Measurements from ENCODE around the gene CDH4.

CDH4 gene

DNA sequence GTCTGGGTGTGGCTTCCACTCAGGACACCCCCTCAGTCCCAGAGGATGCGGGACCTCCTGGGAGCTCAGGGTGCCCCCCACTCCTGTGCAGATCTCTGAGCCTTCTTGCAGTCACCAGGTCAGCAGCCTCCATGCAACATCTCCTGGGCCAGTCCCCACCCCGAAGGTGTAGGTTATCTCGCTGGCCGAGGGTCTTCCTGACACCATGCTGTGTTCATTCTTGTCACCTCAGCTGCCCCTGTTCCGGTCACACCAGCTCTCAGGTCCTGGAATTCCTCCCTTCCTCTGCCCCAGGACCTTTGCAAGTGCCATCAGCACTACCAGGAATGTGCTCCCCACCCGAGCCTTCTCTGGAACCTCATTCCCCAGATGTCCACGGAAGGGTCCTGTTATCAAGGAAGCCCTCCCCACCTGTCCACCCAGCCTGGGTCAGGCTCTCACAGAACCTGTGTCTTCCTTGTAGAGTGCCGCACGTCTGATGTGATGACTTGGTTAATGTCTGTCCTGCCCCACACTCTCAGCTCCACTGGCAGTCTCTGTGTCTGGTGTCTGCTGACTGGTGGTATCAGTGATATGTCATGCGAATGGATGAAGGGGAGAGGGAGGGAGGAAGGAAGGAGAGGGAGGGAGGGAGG lies 484.1 kb downstream of the CDH4 start:
- no peak for DNase-seq (ENCODE audit: low spot score)

DNA sequence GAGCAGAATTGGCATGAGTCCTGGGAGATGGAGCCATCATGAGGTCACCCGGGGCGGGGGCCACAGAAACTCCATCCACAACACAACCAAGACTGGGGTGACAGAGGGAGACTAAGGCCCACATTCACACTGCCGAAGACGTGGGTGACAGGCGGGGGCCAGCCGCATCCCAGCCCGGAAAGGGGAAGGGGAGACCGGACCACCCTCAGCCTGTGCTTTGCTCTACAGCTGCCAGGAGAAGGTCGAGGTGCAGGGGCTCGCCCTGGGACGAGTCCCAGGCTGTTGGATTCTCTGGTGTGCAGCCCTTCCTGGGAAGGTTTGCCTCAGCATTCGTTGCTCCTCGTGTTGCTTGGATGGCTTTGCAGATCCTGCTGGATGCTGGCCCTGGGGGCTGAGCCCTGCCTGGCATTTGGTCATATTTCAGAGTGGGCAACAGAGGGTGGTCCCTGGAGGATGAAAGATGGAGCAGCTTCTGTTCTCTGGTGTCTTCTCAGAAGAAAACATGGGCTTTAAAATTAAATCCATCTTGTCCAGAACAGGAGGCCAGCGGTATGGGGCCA lies 484.8 kb downstream of the CDH4 start:
- no peak for DNase-seq (ENCODE audit: low spot score)

DNA sequence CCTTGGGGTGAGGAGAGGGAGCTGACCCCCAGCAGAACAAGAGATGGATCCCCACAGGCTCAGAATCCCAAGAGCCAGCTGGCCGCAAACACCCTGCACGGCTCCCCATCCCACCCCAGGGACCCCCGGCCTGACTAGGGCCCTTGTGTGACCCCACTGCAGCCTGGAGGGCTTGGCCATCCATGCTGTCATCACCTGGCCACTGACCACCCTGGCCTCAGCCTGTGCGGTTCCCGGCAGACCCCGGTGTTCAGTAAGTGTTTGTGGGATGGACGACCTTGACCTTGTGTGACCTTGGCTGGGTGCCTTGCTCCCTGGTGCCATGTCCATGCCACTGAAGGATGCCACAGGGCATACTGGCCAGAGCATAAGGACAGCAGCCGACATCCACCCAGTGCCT lies 485.3 kb downstream of the CDH4 start:
- DNase-seq (ENCODE audit: low spot score), result no peak

DNA sequence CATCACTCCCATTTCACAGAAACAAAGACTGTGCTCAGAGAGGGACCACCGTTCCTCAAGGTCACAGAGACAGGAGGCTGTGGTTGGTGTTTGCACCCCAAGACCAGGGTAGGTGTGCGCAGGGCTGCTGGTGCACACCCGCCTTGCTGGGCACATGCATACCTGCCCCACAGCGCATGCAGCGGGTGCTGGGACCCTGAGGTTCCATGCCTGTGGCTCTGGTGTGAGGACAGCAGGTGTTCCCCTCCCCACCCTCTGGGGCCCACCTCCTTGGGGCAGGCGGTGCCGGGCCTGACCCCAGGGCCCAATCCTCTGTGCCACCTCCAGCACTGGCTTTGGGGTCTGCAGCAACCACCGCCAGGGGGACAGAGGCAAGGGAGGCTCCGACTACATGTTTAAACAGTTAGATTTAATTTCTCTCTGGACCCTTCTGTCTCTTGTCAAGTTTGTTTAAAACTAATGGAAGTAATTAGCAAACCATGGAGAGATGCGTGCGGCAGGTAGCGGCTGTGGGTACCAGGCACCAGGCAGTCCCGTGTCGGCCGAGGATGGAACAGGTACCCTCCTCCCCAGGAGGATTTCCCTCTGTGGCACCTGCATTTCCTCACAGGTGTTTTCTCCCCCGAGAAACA lies 485.9 kb downstream of the CDH4 start:
- DNase-seq (ENCODE audit: low spot score), result no peak

DNA sequence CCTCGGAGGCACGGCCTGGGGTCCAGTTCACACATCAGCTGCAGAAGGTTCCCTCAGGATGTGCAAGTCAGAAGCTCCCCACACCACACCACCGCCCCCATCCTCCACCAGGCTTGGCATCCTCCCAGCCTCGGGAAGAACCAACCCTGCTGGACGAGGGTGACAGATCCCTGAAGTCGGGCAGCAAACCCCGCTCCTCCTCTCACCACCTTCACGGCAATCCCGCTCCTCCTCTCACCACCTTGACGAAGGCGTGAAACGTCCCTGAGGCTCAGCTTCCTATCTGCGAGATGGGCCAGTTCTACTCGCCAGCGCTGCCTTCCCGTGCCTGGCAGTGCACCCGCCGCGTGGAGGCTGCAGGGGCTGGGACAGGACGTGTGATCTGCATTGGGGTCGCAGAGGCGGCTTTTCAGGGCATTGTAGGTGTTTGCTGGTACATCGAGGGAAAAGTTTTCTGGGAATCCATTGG lies 486.6 kb downstream of the CDH4 start:
- no peak for DNase-seq (ENCODE audit: low spot score)

DNA sequence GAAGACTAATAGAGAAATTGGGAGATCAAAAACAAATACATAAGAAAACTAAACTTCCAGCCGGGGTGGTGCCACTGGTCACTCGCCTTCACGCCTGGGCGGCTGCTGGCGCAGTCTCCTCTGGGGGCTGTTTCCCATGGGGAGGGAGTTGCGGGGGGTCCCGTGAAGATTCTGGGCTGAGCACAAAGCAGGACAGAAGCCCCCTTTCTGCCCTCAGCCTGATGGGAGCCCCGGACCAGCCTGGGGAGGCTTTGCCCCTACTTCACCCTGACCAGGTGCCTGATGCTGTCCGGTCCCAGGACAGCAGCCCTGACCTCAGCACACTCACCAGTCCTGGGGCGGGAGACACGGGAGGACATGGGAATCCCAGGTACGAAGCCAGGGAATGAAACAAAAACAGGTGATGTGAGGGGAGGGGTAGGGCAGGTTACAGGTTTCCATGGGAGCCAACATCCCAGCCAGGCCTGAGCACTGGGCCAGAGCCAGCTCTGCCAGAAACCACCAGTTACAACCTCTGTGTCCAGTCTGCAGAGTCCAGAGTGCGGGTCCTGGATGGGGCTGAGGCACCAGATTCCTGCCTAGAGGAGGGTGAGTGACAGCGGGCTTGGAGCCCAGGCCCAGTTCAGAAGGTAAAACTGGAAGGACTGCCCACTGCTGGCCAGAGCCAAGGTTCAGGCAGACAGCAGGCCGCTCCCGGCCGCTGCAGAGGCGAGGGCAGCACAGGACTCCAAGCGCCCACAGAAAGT lies 487.2 kb downstream of the CDH4 start:
- DNase-seq (ENCODE audit: low spot score), result no peak

DNA sequence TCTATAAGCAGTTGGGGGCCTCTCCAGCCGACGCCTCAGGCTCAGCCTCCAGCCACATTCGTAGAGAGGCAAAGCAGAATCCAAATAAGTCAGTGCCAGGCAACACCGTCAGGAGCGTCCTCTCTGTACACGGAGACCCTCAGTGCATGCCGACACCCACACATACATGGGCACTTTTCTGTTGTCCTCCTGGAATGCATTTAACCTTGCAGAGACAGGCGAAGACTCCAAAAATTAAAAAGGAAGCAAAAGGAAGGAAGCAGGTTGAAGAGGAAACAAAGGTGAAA lies 487.7 kb downstream of the CDH4 start:
- DNase-seq (ENCODE audit: low spot score), result no peak

DNA sequence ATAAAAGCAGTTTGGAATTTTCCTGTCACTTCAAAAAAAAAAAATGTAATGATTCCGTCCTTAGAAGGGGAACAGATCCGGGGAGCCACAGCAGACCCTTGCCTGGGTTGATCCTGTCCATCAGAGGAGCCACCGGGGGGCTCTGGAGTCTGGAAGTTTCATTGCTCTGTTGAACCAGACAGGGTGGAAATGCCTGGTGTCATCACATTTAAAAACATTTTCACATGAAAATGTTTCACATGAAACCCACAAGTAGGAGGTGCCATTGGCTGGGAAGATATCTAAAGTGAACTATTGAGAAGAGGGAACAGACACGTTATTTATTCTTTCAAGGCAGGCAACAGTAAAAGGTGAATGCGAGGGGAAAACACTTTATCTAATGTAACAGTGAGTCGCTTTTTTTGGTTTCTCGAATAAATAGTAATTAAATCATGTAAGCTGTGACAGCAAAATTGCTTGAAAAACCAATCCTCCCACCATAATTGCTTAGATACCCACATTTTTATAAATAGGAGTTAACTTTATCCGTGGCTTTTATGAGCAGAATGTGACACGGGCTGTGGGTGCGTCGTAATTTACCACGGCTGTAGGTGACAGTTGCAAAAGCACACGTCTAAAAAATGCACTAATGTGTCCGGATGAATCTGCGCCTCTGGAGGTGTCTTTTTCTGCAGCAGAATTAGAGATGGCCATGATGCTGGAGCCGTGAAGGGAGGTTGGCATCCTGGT lies 490.2 kb downstream of the CDH4 start:
- DNase-seq (ENCODE audit: low spot score), result no peak

DNA sequence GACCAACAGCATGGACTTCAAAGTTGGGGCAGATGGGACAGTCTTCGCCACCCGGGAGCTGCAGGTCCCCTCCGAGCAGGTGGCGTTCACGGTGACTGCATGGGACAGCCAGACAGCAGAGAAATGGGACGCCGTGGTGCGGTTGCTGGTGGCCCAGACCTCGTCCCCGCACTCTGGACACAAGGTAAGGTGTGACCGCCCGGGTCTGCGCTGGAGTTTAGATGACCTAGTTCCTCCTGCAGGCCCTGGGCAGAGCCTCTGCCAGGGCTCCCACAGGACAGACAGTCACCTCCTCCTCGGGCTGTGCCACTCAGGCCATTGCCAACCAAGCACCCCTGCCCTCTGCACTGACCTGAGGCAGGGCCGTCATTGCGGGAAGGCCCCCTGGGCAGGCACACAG lies 491.5 kb downstream of the CDH4 start:
- no peak for DNase-seq (ENCODE audit: low spot score)

DNA sequence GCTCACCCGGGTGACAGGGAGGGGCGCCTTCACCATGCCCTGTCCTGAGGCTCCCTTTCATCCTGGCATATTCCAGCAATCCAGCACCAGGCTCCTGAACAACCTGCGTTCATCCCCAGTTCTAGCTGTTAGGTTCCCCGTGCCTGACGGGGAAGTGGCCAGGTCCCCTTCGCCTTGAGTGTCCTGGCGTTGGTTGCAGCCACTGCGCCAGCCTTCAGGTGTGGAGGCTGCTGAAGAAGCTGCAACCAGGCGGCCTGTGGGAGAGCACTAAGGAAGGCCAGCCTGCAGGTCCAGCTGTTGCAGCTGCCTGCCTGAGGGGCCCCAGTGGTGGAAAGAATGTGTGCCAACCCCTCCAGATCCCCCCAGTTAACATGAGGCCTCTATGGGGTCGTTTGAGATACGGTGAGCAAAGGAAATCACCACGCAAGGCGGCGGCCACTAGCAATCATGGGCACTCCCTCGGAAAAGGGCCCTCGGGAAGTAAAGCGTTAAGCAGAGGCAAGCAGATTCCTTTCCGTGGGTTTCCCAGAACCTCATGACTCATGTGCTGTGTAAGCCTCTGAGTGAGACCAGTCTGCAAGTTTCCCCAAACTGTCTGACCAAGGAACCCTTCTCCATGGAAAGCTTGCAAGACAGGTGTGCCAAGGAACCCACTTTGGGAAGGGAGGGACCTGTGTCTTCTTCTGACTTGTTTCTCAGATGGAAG lies 492.8 kb downstream of the CDH4 start:
- peak; percentile 68 for DNase-seq (ENCODE audit: low spot score)

DNA sequence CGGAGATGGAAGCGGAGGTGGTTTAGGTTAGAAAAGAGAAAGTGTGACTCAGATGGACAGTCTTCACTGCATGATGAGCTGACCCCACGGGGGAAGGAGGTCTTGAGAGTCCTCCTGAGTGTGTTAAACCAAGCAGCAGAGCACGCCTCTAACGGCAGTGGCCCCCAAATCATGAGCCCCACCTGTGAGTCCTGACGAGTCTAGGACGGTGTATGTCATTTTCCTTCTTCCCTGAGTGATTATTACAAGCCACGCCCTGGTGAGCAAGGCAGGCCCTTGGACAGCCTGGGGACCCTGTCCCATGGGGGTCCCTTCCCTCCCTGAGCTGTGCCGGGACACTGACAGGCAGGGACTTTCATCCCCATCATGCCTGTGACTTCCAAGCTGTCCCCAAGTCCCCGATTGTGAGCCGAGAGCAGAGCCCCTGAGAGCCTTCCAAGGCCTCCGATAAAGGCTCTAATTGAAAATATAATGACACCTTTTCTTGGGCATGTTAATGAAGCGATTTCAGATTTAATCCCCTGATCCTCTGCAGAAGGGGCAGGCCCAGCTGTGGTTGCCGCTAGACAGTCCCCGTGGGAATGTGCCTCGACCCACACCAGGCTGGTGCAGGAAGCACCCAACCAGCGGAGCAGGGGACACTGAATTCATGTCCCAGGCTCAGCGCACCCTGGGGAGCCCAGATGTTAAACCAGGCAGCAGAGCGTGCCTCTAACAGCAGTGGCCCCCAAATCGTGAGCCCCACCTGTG lies 493.5 kb downstream of the CDH4 start:
- DNase-seq (ENCODE audit: low spot score), result no peak

DNA sequence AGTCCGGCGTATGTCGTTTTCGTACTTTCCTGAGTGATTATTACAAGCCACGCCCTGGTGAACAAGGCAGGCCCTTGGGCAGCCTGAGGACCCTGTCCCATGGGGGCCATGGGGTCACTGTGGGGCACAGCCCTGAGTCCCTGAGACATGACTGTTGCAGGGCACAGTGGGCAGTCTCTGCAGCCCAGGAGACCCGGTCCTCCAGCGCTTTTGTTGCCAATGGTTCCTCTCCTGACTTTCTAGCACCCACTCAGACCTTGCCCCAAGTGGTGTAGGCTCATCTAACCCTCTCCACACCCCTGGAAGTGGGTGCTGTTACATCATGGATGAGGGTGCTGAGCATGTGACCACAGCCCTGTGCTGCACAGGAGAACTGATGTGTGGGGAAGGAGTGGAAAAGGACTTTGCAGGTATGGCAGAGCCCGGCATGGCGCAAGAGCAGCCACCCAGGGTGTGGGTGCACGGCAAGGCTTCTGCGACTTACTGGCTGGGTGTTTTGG lies 494.1 kb downstream of the CDH4 start:
- DNase-seq (ENCODE audit: low spot score), result no peak

DNA sequence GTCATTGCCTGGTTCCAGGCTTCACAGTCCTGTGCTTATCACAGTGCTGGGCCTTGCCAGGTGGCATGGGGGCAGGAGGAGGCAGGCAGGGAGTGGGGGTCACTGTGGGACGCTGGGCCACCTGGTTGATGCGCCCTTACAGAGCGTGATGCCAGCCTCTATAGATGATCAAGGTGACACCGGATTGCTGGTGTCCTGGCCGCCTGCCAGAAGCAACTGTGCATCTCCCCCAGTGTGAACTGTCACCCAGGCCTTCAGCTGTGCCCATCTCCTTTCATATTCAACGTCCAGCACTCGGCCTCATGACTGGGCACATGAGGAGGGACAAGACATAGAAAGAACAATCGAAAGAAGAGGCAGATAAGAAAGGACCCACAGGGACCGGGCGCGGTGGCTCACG lies 494.7 kb downstream of the CDH4 start:
- DNase-seq (ENCODE audit: low spot score), result no peak

DNA sequence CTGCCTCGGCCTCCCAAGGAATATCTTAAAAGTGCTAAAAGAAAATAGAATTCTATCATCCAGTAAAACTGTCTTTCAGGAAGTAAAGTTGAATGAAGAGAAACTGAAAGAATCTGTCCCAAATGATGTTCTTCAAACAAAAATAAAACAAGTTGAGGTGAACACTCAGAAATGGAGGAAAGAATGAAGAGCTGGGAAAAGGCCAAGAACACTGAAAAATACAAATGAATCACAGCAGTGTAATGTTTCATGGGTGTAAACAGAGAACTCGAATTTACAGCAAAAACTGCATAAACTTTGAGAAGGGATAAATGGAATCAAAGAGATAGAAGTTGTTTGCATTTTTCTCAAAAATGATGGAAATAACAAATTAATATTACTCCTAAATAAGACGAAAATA lies 496.3 kb downstream of the CDH4 start:
- DNase-seq (ENCODE audit: low spot score), result peak; percentile 38

DNA sequence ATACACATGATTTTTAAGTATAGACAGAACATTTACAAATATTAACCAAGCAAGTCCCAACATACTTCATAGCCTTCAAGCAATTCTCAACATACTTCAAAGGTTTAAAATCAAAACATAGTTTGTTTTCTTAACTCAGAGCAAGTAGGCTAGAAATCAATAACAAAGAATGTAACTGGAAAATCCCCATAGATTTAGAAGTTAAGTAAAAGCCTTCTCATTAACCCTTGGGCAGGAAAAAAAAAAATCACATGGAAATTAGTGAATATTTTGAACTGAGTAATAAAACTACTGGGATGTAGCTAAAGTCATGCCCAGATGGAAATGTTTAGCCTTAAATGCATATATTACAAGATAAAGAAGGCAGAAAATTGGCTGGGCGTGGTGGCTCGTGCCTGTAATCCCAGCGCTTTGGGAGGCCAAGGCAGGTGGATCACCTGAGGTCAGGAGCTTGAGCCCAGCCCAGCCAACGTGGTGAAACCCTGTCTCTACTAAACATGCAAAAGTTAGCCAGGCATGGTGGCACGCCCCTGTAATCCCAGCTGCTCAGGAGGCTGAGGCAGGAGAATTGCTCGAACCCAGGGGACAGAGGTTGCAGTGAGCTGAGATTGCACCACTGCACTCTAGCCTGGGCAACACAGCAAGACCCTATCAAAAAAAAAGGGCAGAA lies 497.5 kb downstream of the CDH4 start:
- no peak for DNase-seq (ENCODE audit: low spot score)

DNA sequence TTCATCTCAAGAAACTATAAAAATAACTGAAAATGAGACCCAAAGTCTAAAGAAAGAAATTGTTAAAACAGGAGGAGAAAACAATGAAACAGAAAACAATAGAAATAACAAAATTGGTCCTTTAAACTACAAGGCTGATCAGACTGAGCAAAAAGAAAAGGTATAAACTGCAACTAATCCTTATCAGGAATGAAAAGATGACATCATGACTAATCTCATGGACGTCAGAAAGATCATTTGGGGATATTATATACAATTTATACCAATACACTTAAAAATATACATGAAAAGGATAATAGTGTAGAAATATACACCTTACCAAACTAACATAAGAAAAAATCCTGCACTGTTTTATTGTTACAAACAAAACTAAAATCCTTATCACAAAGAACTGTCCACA lies 498.0 kb downstream of the CDH4 start:
- DNase-seq (ENCODE audit: low spot score), result no peak

DNA sequence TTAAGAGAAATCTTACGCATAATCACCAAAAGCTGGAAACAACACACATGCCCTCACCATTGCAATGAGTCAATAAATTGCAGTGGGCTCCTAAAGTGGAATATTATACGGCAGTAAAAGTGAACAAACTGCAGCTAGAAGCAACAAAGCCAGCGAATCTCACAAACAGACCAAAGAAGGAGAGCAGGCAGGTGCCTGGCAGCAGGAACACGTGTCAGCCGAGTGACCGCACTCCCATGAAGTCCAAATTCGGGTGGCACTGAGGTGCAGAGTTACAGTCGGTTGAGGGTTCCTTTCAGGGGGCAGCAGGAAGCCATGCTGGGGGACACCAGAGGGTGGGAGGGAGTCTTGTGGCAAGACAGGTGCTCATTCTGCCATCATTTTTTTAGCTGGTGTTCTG lies 500.5 kb downstream of the CDH4 start:
- no peak for DNase-seq (ENCODE audit: low spot score)

DNA sequence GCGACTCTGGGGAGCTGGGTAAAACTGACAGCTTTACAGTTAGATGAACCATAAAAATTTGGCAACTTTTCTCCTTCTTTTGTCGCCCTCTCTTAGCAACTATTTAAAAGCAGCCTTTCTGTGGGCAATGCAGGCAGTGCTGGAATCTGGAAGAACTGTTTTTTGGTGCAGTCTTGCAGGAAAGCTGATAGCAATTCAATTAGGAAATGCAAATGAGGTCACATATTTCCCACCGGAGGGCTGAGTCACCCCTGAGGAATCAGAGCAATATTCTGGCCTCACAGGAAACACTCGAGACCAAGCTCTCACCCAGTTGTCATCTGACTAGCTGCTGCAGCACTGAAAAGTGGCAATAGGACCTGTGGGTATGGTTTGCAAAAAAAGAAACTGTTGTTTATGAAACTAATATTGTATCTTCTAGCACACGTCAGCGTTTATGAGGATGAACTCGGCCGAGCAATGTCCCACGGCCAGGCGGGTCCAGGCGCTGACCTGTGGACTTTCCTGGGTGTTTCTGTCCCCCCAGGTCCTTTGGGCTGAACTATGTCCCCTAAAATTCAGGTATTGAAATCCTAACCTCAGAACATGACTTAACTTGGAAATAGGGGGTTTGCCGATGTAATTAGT lies 501.4 kb downstream of the CDH4 start:
- DNase-seq (ENCODE audit: low spot score), result peak; percentile 49

DNA sequence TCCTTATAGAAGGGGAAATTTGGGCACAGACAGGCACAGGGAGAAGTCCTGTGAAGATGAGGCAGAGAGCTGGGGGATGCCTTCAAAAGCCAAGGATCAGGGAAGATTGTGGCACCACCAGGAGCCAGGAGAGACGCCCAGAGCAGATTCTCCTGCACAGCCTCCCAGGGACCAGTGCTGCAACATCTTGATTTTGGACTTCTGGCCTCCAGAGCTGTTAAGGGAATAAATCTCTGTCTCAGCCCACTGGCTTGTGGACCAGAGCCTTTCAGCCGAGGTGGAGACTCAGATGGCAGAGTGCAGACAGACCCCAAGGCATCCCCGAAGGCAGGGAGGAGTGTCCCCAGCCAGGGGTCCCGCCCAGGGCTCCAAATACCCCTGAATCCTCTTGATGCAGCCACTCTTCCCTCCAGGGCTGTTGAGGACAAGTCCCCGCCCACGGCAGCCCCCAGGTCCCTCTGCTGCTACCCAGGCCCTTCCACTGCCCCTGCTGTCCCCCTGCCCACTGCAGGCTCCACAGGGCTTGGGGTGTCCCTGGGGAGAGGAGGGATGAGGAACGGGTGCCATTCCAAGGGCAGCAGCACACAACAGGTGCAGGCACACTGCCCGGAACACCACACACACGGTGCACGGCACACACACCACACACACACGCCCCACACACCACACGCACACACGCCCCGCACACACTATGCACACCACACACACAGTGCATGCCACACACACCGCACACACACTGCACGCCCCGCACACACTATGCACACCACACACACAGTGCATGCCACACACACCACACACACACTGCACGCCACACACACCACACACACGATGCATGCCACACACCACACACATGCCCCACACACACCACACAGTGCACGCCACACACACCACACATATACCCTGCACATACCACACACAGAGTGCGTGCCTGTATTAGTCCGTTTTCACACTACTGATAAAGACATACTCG lies 502.2 kb downstream of the CDH4 start:
- no peak for DNase-seq (ENCODE audit: low spot score)
